HG03108 (cell line): ENCODE results near the gene ESPNL.

Experiments
- ATAC-seq: cut with Tn5 transposase; IDR thresholded peaks from one replicate; pipeline ENCODE4 v1.9.1; 2021; ENCODE audit warnings: moderate library complexity; ENCODE audit not compliant: unreplicated experiment

ESPNL gene

GRCh38 chr2:238126338-238126737 lies 26.2 kb downstream of the ESPNL start:
- no peak for ATAC-seq

DNA sequence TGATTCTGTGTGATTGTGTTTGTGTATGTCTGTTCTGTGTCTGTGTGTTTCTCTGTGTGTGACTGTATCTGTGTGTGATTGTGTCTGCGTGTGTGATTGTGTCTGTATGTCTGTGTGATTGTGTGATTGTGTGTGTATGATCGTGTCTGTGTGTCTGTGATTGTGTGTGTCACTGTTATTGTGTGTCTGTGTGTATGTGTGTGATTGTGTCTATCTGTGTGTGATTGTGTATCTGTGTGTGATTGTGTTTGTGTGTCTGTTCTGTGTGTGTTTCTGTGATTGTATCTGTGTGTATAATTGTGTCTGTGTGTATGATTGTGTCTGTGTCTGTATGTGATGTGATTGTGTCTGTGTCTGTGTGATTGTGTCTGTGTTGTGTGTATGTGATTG lies 26.6 kb downstream of the ESPNL start:
- no peak for ATAC-seq

- ATAC-seq, result no peak
These were observed 27.3 kb downstream of the ESPNL start for GRCh38 chr2:238127165-238128060.

DNA sequence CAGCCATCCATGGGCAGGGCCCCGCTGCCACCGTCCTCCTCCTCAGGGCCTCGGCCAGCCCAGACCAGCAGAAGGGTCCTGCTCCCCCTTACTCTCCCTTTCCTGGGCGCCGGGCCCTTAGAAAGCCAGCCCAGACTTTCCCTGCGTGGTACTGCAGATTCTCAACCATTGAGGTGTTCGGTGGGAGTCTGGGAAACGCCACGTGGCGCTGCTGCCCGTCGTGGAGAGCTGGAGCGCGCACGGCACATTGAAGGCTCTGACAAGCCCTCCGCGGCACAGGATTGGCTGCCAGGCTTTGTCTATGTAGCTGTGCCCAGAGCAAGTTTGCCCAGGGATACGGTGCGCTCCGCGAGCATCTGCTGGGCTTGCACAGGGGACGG lies 27.9 kb downstream of the ESPNL start:
- no peak for ATAC-seq

DNA sequence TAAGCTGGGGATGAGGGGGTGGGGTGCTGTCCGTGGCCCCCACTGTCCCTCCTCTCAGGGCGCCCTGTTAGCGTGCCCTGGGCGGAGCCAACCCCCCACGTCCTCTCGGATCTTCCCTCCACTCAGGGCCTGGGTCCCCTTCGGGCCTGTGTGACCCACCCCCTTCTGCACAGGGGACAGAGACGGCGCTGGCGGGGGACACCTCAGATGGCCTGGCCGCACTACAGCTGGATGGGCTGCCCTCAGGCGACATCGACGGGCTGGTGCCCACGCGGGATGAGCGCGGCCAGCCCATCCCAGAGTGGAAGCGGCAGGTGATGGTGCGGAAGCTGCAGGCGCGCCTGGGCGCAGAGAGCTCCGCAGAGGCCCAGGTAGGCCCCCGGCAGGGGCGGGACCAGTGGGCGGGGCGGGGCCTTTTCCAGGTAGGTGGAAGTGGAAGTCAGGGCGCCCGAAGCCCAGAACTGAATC lies 28.4 kb downstream of the ESPNL start:
- no peak for ATAC-seq

GRCh38 chr2:238129166-238130010 lies 29.2 kb downstream of the ESPNL start:
- ATAC-seq, result no peak

GRCh38 chr2:238130111-238130695 lies 30.1 kb downstream of the ESPNL start:
- ATAC-seq, result no peak

DNA sequence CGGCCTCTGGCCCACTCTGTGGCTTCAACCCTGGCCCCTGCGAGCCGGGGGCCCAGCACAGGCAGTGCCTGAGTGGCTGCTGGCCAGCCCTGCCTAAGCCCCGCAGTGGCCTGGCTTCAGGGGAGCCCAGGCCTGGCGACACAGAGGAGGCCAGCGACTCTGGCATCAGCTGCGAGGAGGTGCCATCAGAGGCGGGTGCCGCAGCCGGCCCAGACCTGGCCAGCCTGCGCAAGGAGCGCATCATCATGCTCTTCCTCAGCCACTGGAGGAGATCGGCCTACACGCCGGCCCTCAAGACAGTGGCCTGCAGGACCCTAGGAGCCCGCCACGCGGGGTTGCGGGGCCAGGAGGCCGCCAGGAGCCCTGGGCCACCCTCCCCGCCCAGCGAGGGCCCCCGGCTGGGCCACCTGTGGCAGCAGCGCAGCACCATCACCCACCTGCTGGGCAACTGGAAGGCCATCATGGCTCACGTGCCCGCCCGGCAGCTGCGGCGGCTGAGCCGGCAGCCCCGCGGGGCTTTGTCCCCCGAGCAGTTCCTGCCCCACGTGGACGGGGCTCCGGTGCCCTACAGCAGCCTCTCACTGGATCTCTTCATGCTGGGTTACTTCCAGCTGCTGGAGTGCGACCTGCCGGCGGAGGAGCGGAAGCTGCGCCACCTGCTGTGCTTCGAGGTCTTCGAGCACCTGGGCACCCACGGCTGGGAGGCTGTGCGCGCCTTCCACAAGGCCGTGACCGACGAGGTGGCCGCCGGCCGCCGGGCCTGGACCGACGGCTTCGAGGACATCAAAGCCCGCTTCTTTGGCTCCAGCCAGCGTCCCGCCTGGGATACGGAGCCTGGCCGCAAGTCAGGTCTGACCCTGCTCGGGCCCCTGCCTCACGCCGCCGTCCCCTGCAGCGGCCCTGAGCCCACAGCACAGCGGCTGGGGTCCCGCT lies 30.8 kb downstream of the ESPNL start:
- no peak for ATAC-seq

GRCh38 chr2:238131761-238132462 lies 31.8 kb downstream of the ESPNL start:
- ATAC-seq, result no peak

DNA sequence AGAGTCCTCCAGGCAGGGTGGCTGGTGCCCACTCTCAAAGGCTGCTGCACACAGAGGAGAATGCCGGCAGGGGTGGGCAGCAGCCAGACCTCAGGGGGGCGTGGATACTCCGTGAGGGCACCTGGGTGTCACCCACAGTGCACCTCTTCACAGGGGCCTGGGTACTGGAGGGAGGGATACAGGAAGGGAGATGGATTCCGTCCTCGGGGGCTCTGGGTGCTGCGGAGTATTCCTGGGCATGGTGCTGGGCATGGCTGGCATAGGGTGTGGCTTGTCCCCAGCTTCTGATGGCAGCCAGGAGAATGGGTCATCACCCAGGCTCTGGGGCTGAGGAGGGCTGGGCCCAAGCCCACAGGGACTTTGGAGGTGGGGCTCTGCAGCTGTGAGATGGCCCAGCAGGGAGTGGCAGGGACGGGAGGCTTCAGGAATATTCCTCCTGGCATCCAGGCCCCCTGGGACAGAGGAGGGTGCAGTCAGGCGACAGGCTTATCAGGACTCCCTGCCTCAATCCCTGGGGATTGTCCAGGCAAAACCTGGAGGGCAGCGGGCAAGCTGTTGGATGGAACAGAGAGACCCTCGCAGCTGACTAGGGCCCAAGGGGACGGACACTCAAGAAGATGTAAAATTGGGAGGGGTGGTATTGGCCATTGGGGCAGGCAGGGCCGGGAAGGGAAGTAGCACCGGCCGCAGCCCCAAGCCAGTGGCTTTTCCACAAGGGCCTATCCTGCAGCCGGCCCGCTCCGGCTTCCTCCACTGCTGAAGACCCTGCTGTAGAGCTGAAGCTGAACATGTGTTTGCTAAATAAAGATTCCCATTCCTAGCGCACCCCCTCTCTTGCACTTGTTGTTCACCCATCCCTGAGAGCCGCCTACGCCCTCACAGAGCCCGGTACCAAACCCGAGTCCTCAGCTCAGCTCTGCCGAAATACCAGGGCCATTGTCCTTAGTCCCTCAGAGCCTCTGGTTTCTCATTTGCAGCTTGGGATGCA lies 32.6 kb downstream of the ESPNL start:
- no peak for ATAC-seq

DNA sequence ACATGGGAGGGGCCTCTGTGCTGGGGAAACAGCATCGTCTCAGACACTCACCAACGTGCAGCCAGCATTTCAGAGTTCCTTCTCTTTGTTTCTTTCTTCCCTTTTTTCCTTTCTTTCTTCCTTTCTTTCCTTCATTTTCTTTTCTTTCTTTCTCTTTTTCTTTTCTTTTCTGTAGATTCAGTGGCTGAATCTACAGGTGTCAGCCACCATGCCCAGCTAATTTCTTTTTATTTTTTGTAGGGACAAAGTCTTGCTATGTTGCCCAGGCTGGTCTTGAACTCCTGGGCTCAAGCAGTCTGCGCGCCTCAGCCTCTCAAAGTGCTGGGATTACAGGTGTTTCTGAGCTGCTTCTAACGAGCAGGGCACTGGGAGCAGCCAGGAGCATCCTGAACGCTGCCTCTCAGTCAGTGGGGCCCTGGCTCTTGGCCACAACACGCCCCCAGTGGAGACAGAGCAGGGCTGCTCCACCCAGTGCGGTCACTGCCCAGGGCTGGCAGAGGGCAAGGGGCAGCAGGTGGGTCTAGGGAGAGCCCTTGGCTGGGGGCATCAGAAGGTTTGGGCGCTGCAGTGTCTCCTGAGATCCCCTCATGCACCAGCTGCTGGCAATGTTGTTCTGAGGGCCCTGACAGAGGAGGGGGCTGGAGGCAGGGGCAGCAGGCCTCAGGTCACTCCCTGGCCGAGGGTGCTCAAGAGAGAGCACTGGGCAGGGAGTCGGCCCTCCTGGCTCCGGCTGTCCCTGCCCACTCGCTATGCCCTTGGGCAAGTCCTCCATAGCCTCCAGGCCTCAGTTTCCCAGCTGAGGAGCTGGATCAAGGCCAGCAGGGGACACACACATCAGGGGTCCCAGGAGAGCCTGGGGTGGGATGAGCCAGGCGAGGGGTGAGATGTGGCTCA lies 33.6 kb downstream of the ESPNL start:
- no peak for ATAC-seq

- ATAC-seq, result no peak
These were observed 34.2 kb downstream of the ESPNL start for GRCh38 chr2:238134393-238134785.

DNA sequence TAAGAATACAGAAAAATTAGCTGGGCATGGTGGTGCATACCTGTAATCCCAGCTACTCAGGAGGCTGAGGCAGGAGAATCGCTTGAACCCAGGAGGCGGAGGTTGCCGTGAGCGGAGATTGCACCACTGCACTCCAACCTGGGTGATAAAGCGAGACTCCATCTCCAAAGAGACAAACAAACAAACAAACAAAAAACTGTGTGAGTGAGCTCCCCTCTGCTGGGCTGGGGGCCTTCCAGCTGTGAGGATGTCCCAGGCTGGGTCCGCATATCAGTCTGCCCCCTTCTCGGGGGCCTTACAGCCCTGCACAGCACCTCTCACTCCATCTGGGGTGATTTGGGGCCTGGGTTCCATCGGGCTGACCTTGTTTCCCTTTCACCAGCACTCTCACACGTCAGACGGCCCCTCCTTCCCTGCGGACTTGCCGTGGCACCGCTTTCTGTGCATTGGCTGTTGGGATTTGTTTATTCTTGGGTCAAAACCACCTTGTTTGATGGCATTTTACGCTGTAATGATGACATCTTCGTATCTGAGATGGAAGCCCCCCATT lies 35.5 kb downstream of the ESPNL start:
- ATAC-seq, result no peak

DNA sequence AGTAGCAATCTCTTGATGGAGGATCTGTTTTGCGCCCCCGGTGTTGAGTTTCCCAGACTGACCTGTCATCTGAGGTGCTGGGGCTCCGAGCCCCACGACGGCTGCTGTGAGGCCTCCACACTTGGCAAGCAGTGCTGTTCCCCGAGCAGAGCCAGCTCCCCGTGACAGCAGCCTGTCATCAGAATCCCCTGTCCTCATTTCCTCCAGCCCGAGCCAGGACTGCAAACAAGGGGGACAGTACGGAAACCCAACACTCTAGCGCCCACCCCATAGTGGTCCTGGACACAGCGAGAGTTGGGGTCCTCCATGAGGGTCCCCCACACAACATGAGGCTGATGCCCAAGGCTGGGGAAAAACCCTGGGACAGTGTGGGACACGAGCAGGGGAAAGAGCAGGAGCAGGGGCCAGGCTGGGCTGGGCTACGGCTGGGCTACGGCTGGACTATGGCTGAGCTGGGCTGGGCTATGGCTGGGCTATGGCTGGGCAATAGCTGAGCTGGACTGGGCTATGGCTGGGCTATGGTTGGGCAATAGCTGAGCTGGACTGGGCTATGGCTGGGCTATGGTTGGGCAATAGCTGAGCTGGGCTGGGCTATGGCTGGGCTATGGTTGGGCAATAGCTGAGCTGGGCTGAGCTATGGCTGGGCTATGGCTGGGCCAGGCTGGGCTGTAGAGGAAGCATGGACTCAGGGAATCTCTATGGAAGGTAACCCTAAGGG lies 36.8 kb downstream of the ESPNL start:
- ATAC-seq, result no peak

GRCh38 chr2:238137885-238138284 lies 37.7 kb downstream of the ESPNL start:
- ATAC-seq, result no peak

DNA sequence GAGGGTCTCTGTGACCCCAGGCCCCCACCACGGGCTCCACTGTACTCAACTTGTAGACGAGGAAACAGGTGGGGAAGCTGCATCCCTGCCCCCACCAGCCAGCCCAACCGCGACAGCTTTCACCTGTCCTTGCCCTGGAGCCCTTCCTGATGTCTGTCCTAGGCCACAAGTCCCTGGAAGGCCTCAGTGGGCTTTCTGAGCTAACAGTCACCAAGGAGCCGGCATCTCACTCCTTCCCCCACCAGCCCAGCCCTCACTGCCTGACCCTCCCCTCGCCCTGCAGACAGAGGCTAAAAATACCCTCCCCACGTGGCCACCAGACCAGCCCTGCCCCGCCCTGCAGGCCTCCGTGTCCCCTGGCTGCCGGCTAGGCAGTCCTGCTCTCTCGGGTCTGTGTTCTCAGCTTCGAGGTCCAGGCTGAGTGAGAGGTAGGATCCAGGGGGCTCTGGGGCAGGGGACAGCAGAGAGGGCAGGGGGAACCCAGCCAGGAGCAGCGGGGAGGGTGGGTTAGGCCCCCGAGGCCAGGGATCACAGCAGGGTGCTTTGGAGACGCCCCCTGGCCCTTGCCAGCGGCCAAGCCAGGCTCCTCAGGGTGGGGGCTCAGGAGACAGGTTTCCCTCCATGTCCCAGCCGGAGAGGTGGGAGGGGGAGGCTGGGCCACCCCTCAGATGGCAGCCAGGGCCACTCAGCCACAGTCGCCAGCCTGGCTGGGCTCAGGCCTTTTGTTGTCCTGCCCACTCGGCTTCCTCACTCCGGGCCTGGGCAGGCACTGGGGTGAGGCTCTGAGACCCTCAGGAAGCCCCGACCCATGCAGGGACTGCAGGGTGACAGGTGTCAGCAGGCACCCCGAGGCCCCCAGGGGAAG lies 38.4 kb downstream of the ESPNL start, which contains the start of gene KLHL30:
TSS of gene KLHL30 (plus strand) at position 338 of the 865 bp plus-strand sequence. CDS start 2,087 bp downstream, outside the sequence.
- no peak for ATAC-seq
